IMR-90 (cell line): ENCODE results near the gene PANK4. TPM values are rescaled to one million over a fixed set of nuclear protein-coding genes. Genes with fewer than 3 reads are reported as not detected.

Experiments
- ATAC-seq: fragments of 200-7000 bp; cut with Tn5 transposase; 2 replicates; pipeline ENCODE4 v1.9.1; 2020; ENCODE audit warnings: low read depth, mild to moderate bottlenecking, moderate library complexity
- BruUV-seq: library from RNA; stranded (reverse); fragments of 400-500 nt; replicated peaks from 2 replicates; lab custom pipeline; 2021; lab: Mats Ljungman, UMichigan
- CTCF ChIA-PET: fragments of 300-600 bp; formaldehyde crosslinking; extraction: SDS; loops from one replicate; lab custom pipeline; 2021; ENCODE audit warnings: antibody characterized with exemption; lab: Yijun Ruan, JAX
- POLR2A ChIA-PET: fragments of 300-600 bp; sonication (Branson Sonifier 250); formaldehyde crosslinking; loops from one replicate; lab custom pipeline; 2022; ENCODE audit warnings: antibody characterized with exemption; ENCODE audit not compliant: unreplicated experiment; lab: Charles Lee
- DNase-seq: peaks from one replicate; pipeline ENCODE4 v3.0.0; 2013
- H2AFZ ChIP-seq: replicated peaks from 2 replicates; pipeline ENCODE3; 2013; ENCODE audit warnings: low read length, mild to moderate bottlenecking; ENCODE audit not compliant: poor library complexity
- H2AK5ac ChIP-seq: 2 replicates; pipeline ENCODE4 v1.6.1; 2013; ENCODE audit warnings: low read depth, low read length, inconsistent platforms
- H2AK9ac ChIP-seq: replicated peaks from 2 replicates; pipeline ENCODE3; 2013; ENCODE audit warnings: mild to moderate bottlenecking, low read depth, low read length, moderate library complexity; ENCODE audit not compliant: poor library complexity
- H2BK120ac ChIP-seq: 2 replicates; pipeline ENCODE4 v1.6.1; 2013; ENCODE audit warnings: low read depth, low read length, inconsistent platforms
- H2BK15ac ChIP-seq: 3 replicates; pipeline ENCODE4 v1.6.1; 2013; ENCODE audit warnings: low read depth, low read length, inconsistent platforms
- H2BK20ac ChIP-seq: 2 replicates; pipeline ENCODE4 v1.6.1; 2013; ENCODE audit warnings: low read depth, mild to moderate bottlenecking, inconsistent platforms, low read length, moderate library complexity
- H2BK5ac ChIP-seq: 2 replicates; pipeline ENCODE4 v1.6.1; 2013; ENCODE audit warnings: mild to moderate bottlenecking, low read depth, low read length, inconsistent platforms; ENCODE audit not compliant: poor library complexity, severe bottlenecking
- H3K14ac ChIP-seq: replicated peaks from 2 replicates; pipeline ENCODE4 v1.6.1; 2013; ENCODE audit warnings: low read depth, low read length, inconsistent platforms
- H3K18ac ChIP-seq: 2 replicates; pipeline ENCODE4 v1.6.1; 2013; ENCODE audit warnings: low read depth, low read length, control low read depth
- H3K23ac ChIP-seq: 2 replicates; pipeline ENCODE4 v1.6.1; 2013; ENCODE audit warnings: low read depth, low read length, inconsistent platforms
- H3K27ac ChIP-seq: 2 replicates; pipeline ENCODE4 v1.5.1; 2013; ENCODE audit warnings: mild to moderate bottlenecking, control low read depth, low read length; ENCODE audit not compliant: insufficient read depth
- H3K27me3 ChIP-seq: 2 replicates; pipeline ENCODE4 v1.6.1; 2013; ENCODE audit warnings: low read length; ENCODE audit not compliant: control insufficient read depth, insufficient read depth
- H3K36me3 ChIP-seq: 2 replicates; pipeline ENCODE4 v1.6.1; 2013; ENCODE audit warnings: low read length, mixed read lengths; ENCODE audit not compliant: control insufficient read depth, insufficient read depth
- H3K4ac ChIP-seq: 2 replicates; pipeline ENCODE4 v1.6.1; 2013; ENCODE audit warnings: low read depth, low read length, inconsistent platforms
- H3K4me1 ChIP-seq: 2 replicates; pipeline ENCODE4 v1.6.1; 2013; ENCODE audit warnings: low read length, mixed read lengths; ENCODE audit not compliant: control insufficient read depth, insufficient read depth
- H3K4me2 ChIP-seq: 2 replicates; pipeline ENCODE4 v1.6.1; 2013; ENCODE audit warnings: low read depth, mild to moderate bottlenecking, control low read depth, low read length, moderate library complexity
- H3K4me3 ChIP-seq: 2 replicates; pipeline ENCODE4 v1.5.1; 2013; ENCODE audit warnings: low read depth, mild to moderate bottlenecking, control low read depth, low read length, moderate library complexity; ENCODE audit not compliant: insufficient read depth
- H3K56ac ChIP-seq: 2 replicates; pipeline ENCODE4 v1.6.1; 2013; ENCODE audit warnings: low read length, inconsistent platforms; ENCODE audit not compliant: insufficient read depth; ENCODE audit errors: extremely low read depth
- H3K79me1 ChIP-seq, 2 experiments: 2 replicates each; pipeline ENCODE4 v1.6.1; 2013; ENCODE audit warnings: low read length in 2 of 2, inconsistent platforms in 1 of 2, low read depth in 1 of 2
- H3K9ac ChIP-seq: 2 replicates; pipeline ENCODE4 v1.6.1; 2013; ENCODE audit warnings: low read depth, low read length, control low read depth
- H3K9me1 ChIP-seq: 2 replicates; pipeline ENCODE4 v1.6.1; 2013; ENCODE audit warnings: low read length, inconsistent platforms; ENCODE audit not compliant: insufficient read depth
- H3K9me3 ChIP-seq: 2 replicates; pipeline ENCODE4 v1.6.1; 2013; ENCODE audit warnings: low read length; ENCODE audit not compliant: control insufficient read depth, insufficient read depth
- H4K20me1 ChIP-seq: 2 replicates; pipeline ENCODE4 v1.6.1; 2013; ENCODE audit warnings: low read length, inconsistent platforms; ENCODE audit not compliant: insufficient read depth
- H4K5ac ChIP-seq: 2 replicates; pipeline ENCODE4 v1.6.1; 2013; ENCODE audit warnings: mild to moderate bottlenecking, low read depth, low read length, control low read depth
- H4K8ac ChIP-seq, 2 experiments: 2 replicates each; pipeline ENCODE4 v1.6.1; 2013; ENCODE audit warnings: low read depth in 2 of 2, low read length in 2 of 2, control low read depth in 1 of 2, inconsistent platforms in 1 of 2
- H4K91ac ChIP-seq: 2 replicates; pipeline ENCODE4 v1.6.1; 2013; ENCODE audit warnings: low read depth, low read length, inconsistent platforms; ENCODE audit not compliant: insufficient read depth
- BHLHE40 ChIP-seq: fragments of 150-350 bp; IDR thresholded peaks from 2 replicates; pipeline ENCODE4 v1.6.1; 2016; ENCODE audit warnings: mild to moderate bottlenecking, low read depth, low read length
- CEBPB ChIP-seq: IDR thresholded peaks from 2 replicates; pipeline ENCODE4 v1.6.1; 2012; ENCODE audit warnings: low read depth, low read length, improper control_type of control experiment
- CHD1 ChIP-seq: IDR thresholded peaks from 2 replicates; pipeline ENCODE4 v1.6.1; 2012; ENCODE audit warnings: low read depth, low read length, improper control_type of control experiment
- ELK1 ChIP-seq: fragments of 150-350 bp; IDR thresholded peaks from 2 replicates; pipeline ENCODE4 v1.6.1; 2016; ENCODE audit warnings: low read depth, mild to moderate bottlenecking, low read length, moderate library complexity, borderline replicate concordance
- FOS ChIP-seq: fragments of 150-350 bp; IDR thresholded peaks from 2 replicates; pipeline ENCODE4 v1.6.1; 2016; ENCODE audit warnings: low read depth, low read length
- MAFK ChIP-seq: IDR thresholded peaks from 2 replicates; pipeline ENCODE4 v1.6.1; 2012; ENCODE audit warnings: low read depth, low read length, improper control_type of control experiment
- MAZ ChIP-seq: IDR thresholded peaks from 2 replicates; pipeline ENCODE4 v1.6.1; 2012; ENCODE audit warnings: low read depth, mild to moderate bottlenecking, low read length, improper control_type of control experiment, moderate library complexity, borderline replicate concordance
- NFE2L2 ChIP-seq: fragments of 150-350 bp; IDR thresholded peaks from 2 replicates; pipeline ENCODE4 v1.6.1; 2016; ENCODE audit warnings: low read depth, mild to moderate bottlenecking, low read length
- POLR2A ChIP-seq: IDR thresholded peaks from 2 replicates; pipeline ENCODE4 v1.6.1; 2012; ENCODE audit warnings: mild to moderate bottlenecking, low read depth, low read length
- RAD21 ChIP-seq: IDR thresholded peaks from 2 replicates; pipeline ENCODE4 v1.6.1; 2012; ENCODE audit warnings: low read length, improper control_type of control experiment
- RCOR1 ChIP-seq: IDR thresholded peaks from 2 replicates; pipeline ENCODE4 v1.6.1; 2012; ENCODE audit warnings: mild to moderate bottlenecking, low read length, improper control_type of control experiment; ENCODE audit not compliant: insufficient replicate concordance
- RFX5 ChIP-seq: IDR thresholded peaks from 2 replicates; pipeline ENCODE4 v1.8.0; 2012; ENCODE audit warnings: low read depth, mild to moderate bottlenecking, low read length, moderate library complexity
- SMC3 ChIP-seq: fragments of 150-350 bp; IDR thresholded peaks from 2 replicates; pipeline ENCODE4 v1.6.1; 2016; ENCODE audit warnings: low read depth, mild to moderate bottlenecking, antibody characterized with exemption, low read length, moderate library complexity
- WGBS, 2 experiments: methylation state at CpG; one replicate each; pipeline versions ENCODE4 v1.1.5 to v1.1.7; 2013; ENCODE audit warnings: missing lambda C conversion rate in 2 of 2; ENCODE audit not compliant: insufficient read length in 1 of 2; ENCODE audit errors: extremely low coverage in 2 of 2; 5-methylcytosine and 5-hydroxymethylcytosine counted together
- dilution Hi-C: fragments of 300-500 bp; cut with HindIII; formaldehyde crosslinking; loops from one replicate; pipeline ENCODE4 v1.14.3; 2018; ENCODE audit warnings: low sequenced_read_pairs; ENCODE audit not compliant: unreplicated experiment
- in situ Hi-C: fragments of 300-500 bp; cut with MboI; formaldehyde crosslinking; loops from 3 replicates; pipeline ENCODE4 v1.14.3; 2019; ENCODE audit warnings: low sequenced_read_pairs, inconsistent platforms, mixed read lengths
- intact Hi-C: fragments of 100-400 bp; cut with micrococcal nuclease; formaldehyde crosslinking; loops from 2 replicates; pipeline ENCODE4 v1.10.0; 2022
- polyA plus RNA-seq, 3 experiments: library from polyadenylated mRNA; depleted of rRNA; stranded (reverse); fragments of >200 nt; gene quantifications; 2 replicates each; pipeline ENCODE4 v1.2.3, GENCODE V29; 2012; ENCODE audit warnings: low replicate concordance in 1 of 3
- total RNA-seq: library from RNA; depleted of rRNA; stranded (reverse); fragments of >200 nt; gene quantifications from 2 replicates; pipeline ENCODE4 v1.2.3, GENCODE V29; 2012
- TF ChIP-seq, protein P1 (sequence below): conservative IDR thresholded peaks from 2 replicates; pipeline ENCODE4 v1.5.1; 2012; ENCODE audit warnings: mild to moderate bottlenecking, low read depth, low read length, improper control_type of control experiment
- TF ChIP-seq, protein P2 (sequence below): fragments of 150-350 bp; IDR thresholded peaks from 2 replicates; pipeline ENCODE4 v1.6.1; 2017; ENCODE audit warnings: mild to moderate bottlenecking, antibody characterized with exemption, low read length, low read depth

Gene PANK4
- total and polyA plus RNA-seq, 2 of the 4 experiments (the other 2 are of a cell fraction) = 14.0 to 18.5 TPM

DNA sequence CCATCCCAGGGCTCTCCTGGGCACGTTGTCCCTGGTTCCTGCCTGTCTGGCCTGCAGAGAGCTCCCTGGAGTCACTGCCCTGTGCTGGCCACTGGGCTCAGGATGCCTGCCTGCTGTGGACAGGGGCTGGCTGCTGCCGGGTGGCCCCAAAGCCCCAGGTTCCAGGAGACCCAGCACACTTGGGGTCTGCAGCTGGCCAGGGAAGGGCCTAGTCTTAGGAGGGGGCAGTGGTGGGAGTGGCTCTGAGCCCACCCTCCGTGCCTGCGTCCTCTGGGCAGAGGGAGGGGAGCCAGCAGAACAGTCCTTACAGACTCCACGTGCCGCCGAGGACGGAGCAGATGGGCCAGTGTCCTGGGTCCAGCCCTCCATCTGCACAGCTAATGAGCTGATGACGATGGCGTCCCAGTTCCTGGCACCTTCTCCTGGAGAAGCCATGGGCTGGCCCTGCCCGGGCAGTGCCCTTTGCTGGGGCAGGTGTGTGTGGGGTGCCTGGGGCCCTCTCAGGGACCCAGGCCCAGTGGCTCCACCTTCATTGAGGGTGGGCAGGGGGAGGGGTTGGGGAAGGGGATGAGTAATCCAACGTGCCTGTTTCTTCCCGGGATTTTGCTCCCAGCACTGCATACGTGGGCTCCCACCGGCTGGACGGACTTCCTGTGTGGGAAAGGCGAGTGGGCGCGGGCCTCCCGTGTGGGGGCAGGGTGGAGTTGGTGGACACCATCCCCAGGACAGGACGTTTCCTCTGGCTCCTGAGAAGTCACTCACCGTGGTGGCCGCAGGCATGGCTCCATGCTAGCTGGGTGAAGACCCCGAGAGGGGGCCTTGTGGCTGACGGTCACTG is 57.1 kb downstream of the PANK4 start:
- Histone ChIP-seq H2AK9ac (no peak overlapping the region), H3K36me3 (no peaks in the 10 kb centered on the region), H4K8ac (no peak overlapping the region), H3K9me1 (no peaks in the 10 kb centered on the region), H3K4me1 (no peaks in the 10 kb centered on the region), H3K27ac (no peak overlapping the region), H4K91ac (no peak overlapping the region), H4K5ac (no peak overlapping the region), H3K27me3 (peaks cover 44% of the 10 kb centered on the region; the same call in 1 of the 2 replicates), H3K4ac (no peak overlapping the region), H2BK120ac (no peak overlapping the region), H2BK15ac (no peak overlapping the region), H2AK5ac (no peak overlapping the region), H3K4me2 (no peak overlapping the region), H3K14ac (no peak overlapping the region), H3K4me3 (no peak overlapping the region), H2BK20ac (no peak overlapping the region), H2BK5ac (no peak overlapping the region), H4K20me1 (no peaks in the 10 kb centered on the region), H3K23ac (no peak overlapping the region), H3K9me3 (no peaks in the 10 kb centered on the region), H3K56ac (no peak overlapping the region), H3K18ac (no peak overlapping the region), H2AFZ (no peak overlapping the region), H3K9ac (no peak overlapping the region), H3K79me1 (no peaks in the 10 kb centered on the region)
- ChIA-PET CTCF (no interaction called here), POLR2A (no interaction called here)
- intact Hi-C loops = no loop called here
- no peak for ATAC-seq
- no TSS peak for BruUV-seq
- DNase-seq = no peak
- WGBS, 2 experiments = 14% methylated on average over 3 of the region's 25 CpGs; no CpG with 5 or more reads in 1 of the 2 experiments
- dilution Hi-C loops = no loop called here
- in situ Hi-C loops = no loop called here
- TF ChIP-seq ELK1 = no peak
- no peak for TF ChIP-seq BHLHE40
- TF ChIP-seq POLR2A = no peak
- no peak for TF ChIP-seq MAZ
- no peak for TF ChIP-seq RAD21
- TF ChIP-seq, protein P1, sequence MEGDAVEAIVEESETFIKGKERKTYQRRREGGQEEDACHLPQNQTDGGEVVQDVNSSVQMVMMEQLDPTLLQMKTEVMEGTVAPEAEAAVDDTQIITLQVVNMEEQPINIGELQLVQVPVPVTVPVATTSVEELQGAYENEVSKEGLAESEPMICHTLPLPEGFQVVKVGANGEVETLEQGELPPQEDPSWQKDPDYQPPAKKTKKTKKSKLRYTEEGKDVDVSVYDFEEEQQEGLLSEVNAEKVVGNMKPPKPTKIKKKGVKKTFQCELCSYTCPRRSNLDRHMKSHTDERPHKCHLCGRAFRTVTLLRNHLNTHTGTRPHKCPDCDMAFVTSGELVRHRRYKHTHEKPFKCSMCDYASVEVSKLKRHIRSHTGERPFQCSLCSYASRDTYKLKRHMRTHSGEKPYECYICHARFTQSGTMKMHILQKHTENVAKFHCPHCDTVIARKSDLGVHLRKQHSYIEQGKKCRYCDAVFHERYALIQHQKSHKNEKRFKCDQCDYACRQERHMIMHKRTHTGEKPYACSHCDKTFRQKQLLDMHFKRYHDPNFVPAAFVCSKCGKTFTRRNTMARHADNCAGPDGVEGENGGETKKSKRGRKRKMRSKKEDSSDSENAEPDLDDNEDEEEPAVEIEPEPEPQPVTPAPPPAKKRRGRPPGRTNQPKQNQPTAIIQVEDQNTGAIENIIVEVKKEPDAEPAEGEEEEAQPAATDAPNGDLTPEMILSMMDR = no peak
- TF ChIP-seq CHD1 = no peak
- TF ChIP-seq CEBPB = no peak
- no peak for TF ChIP-seq RCOR1
- no peak for TF ChIP-seq FOS
- TF ChIP-seq RFX5 = no peak
- no peak for TF ChIP-seq SMC3
- no peak for TF ChIP-seq MAFK
- TF ChIP-seq NFE2L2 = no peak
- TF ChIP-seq, protein P2, sequence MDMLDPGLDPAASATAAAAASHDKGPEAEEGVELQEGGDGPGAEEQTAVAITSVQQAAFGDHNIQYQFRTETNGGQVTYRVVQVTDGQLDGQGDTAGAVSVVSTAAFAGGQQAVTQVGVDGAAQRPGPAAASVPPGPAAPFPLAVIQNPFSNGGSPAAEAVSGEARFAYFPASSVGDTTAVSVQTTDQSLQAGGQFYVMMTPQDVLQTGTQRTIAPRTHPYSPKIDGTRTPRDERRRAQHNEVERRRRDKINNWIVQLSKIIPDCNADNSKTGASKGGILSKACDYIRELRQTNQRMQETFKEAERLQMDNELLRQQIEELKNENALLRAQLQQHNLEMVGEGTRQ = no peak
